Measurements from ENCODE around the gene WDR74.
"Not testable (repeated sequence)": the region's sequence is repeated elsewhere in the genome, so short reads cannot be mapped to it uniquely, and the experiment has no call there.

Gene WDR74

GRCh38 chr11:62840721-62841360 is 1.5 kb upstream of the WDR74 start:
- peak; percentile 71 for DNase-seq (ENCODE audit: low read depth)

- DNase-seq (ENCODE audit: low read depth) = no peak
Measured at GRCh38 chr11:62835336-62835735, 4.1 kb downstream of the WDR74 start.

GRCh38 chr11:62832336-62833234 is 6.8 kb downstream of the WDR74 start, which contains the start of gene TEX54:
TSS of gene TEX54 (minus strand) at chr11:62832841.
- DNase-seq (ENCODE audit: low read depth) = no peak

GRCh38 chr11:62831520-62832335 is 7.7 kb downstream of the WDR74 start, which contains the start of gene STX5:
TSS of gene STX5 (minus strand) at chr11:62832051. CDS start at chr11:62831243, 808 bp downstream.
- DNase-seq (ENCODE audit: low read depth) = peak; percentile 100

- no peak for DNase-seq (ENCODE audit: low read depth)
Measured at GRCh38 chr11:62830904-62831519, 8.4 kb downstream of the WDR74 start.

GRCh38 chr11:62828130-62828529 is 11.3 kb downstream of the WDR74 start:
- DNase-seq (ENCODE audit: low read depth) = not testable (repeated sequence)

GRCh38 chr11:62823677-62824076 is 15.7 kb downstream of the WDR74 start:
- DNase-seq (ENCODE audit: low read depth) = no peak

- DNase-seq (ENCODE audit: low read depth) = no peak
Measured at GRCh38 chr11:62817129-62817528, 22.3 kb downstream of the WDR74 start.

GRCh38 chr11:62816557-62816956 is 22.8 kb downstream of the WDR74 start:
- DNase-seq (ENCODE audit: low read depth) = no peak

- no peak for DNase-seq (ENCODE audit: low read depth)
Measured at GRCh38 chr11:62811659-62812058, 27.7 kb downstream of the WDR74 start.

- no peak for DNase-seq (ENCODE audit: low read depth)
Measured at GRCh38 chr11:62810748-62811147, 28.6 kb downstream of the WDR74 start.

GRCh38 chr11:62806611-62807121 is 32.7 kb downstream of the WDR74 start:
- no peak for DNase-seq (ENCODE audit: low read depth)

GRCh38 chr11:62805961-62806441 is 33.4 kb downstream of the WDR74 start:
- DNase-seq (ENCODE audit: low read depth) = no peak

- DNase-seq (ENCODE audit: low read depth) = peak; percentile 93
Measured at GRCh38 chr11:62805076-62805892, 34.1 kb downstream of the WDR74 start, which contains the start of gene NXF1. TSS of gene NXF1 (minus strand) at chr11:62805440. CDS start at chr11:62805356, 84 bp downstream.

GRCh38 chr11:62804310-62805075 is 34.9 kb downstream of the WDR74 start:
- DNase-seq (ENCODE audit: low read depth) = no peak

- no peak for DNase-seq (ENCODE audit: low read depth)
Measured at GRCh38 chr11:62801071-62801470, 38.3 kb downstream of the WDR74 start.

GRCh38 chr11:62799486-62799885 is 39.9 kb downstream of the WDR74 start:
- DNase-seq (ENCODE audit: low read depth) = no peak

GRCh38 chr11:62796281-62796680 is 43.1 kb downstream of the WDR74 start:
- DNase-seq (ENCODE audit: low read depth) = no peak

- no peak for DNase-seq (ENCODE audit: low read depth)
Measured at GRCh38 chr11:62794201-62794775, 45.1 kb downstream of the WDR74 start.
